ENCODE measurements around the gene TRO. TPM values are rescaled to one million over a fixed set of nuclear protein-coding genes. Genes with fewer than 3 reads are reported as not detected.

Gene TRO
- total and polyA plus RNA-seq, 4 donors: 1.3 to 35.4 (median 17.3) TPM

DNA sequence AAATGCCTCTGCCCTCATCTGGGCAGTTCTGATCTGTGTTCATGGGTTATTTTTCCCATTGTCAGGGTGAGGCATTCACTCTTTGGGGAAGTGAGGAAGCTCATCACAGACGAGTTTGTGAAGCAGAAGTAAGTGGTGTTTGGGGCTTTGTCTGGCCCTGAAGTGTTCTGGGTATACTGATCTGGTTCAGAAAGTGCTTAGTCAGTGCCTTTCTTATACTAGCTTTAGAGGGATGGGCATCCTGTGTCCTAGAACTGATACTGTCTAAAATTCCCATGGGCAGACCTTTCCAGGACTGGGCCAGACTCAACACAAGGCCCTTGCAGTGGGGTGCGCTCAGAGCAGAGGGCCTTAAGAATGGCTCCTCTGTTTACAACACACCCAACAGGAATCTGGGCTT, 6.4 kb downstream of the TRO start:
- ATAC-seq (ENCODE audit: low FRiP score) (no peak), DNase-seq (no peak)
- Histone ChIP-seq H3K36me3 (ENCODE audit: control insufficient read depth in 1 of 2, insufficient read depth in 2 of 2, low read length in 1 of 2) (peaks cover 0 to 1% of the 10 kb centered on the region in 2 donors), H3K4me3 (ENCODE audit: low read length in 2 of 2) (no peak overlapping the region), H3K4me1 (ENCODE audit: control insufficient read depth in 1 of 2, insufficient read depth in 2 of 2, low read length in 2 of 2) (no peaks in the 10 kb centered on the region), H3K27ac (ENCODE audit: low read depth in 1 of 2, low read length in 2 of 2) (no peak overlapping the region), H3K9me3 (ENCODE audit: control insufficient read depth, low read length) (no peaks in the 10 kb centered on the region), H3K27me3 (ENCODE audit: control insufficient read depth in 1 of 2, insufficient read depth in 2 of 2, low read length in 1 of 2) (no peaks in the 10 kb centered on the region)
- intact Hi-C loops (cut with DNase I): loop anchor here in 1 of 2 donors (10.0 kb wide), 1 partner anchor 238 kb away; no protein-coding TSS in a partner anchor
- WGBS, 2 donors: 62 to 82% methylated on average over 2 of the region's 2 CpGs

DNA sequence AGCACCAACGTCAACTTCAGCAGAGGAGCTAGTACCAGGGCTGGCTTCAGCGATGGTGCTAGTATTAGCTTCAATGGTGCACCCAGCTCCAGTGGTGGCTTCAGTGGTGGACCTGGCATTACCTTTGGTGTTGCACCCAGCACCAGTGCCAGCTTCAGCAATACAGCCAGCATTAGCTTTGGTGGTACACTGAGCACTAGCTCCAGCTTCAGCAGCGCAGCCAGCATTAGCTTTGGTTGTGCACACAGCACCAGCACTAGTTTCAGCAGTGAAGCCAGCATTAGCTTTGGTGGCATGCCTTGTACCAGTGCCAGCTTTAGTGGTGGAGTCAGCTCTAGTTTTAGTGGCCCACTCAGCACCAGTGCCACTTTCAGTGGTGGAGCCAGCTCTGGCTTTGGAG, 8.3 kb downstream of the TRO start:
- DNase-seq (no peak), ATAC-seq (ENCODE audit: low FRiP score) (no peak)
- Histone ChIP-seq H3K27ac (ENCODE audit: low read depth in 1 of 2, low read length in 2 of 2) (no peak overlapping the region), H3K36me3 (ENCODE audit: control insufficient read depth in 1 of 2, insufficient read depth in 2 of 2, low read length in 1 of 2) (peaks cover 0 to 1% of the 10 kb centered on the region in 2 donors), H3K4me3 (ENCODE audit: low read length in 2 of 2) (no peak overlapping the region), H3K27me3 (ENCODE audit: control insufficient read depth in 1 of 2, insufficient read depth in 2 of 2, low read length in 1 of 2) (no peaks in the 10 kb centered on the region), H3K4me1 (ENCODE audit: control insufficient read depth in 1 of 2, insufficient read depth in 2 of 2, low read length in 2 of 2) (no peaks in the 10 kb centered on the region), H3K9me3 (ENCODE audit: control insufficient read depth, low read length) (no peaks in the 10 kb centered on the region)
- intact Hi-C loops (cut with DNase I): loop anchor here in 1 of 2 donors (10.0 kb wide), 1 partner anchor 236 kb away; no protein-coding TSS in a partner anchor
- 84 to 88% methylated on average over 3 of the region's 3 CpGs for WGBS, 2 donors

DNA sequence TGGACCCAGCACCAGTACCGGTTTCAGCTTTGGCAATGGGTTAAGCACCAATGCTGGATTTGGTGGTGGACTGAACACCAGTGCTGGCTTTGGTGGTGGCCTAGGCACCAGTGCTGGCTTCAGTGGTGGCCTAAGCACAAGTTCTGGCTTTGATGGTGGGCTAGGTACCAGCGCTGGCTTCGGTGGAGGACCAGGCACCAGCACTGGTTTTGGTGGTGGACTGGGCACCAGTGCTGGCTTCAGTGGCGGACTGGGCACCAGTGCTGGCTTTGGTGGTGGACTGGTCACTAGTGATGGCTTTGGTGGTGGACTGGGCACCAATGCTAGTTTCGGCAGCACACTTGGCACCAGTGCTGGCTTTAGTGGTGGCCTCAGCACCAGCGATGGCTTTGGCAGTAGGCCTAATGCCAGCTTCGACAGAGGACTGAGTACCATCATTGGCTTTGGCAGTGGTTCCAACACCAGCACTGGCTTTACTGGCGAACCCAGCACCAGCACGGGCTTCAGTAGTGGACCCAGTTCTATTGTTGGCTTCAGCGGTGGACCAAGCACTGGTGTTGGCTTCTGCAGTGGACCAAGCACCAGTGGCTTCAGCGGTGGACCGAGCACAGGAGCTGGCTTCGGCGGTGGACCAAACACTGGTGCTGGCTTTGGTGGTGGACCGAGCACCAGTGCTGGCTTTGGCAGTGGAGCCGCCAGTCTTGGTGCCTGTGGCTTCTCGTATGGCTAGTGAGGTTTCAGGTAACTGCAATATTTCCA, 9.8 kb downstream of the TRO start:
- no peaks in the 10 kb centered on the region for H3K36me3 ChIP-seq (ENCODE audit: control insufficient read depth in 1 of 2, insufficient read depth in 2 of 2, low read length in 1 of 2)
- H3K27ac ChIP-seq (ENCODE audit: low read depth in 1 of 2, low read length in 2 of 2): no peak overlapping the region
- no peaks in the 10 kb centered on the region for H3K4me1 ChIP-seq (ENCODE audit: control insufficient read depth in 1 of 2, insufficient read depth in 2 of 2, low read length in 2 of 2)
- WGBS, 2 donors: 85 to 88% methylated on average over 17 of the region's 17 CpGs
- H3K9me3 ChIP-seq (ENCODE audit: control insufficient read depth, low read length): no peaks in the 10 kb centered on the region
- no peaks in the 10 kb centered on the region for H3K27me3 ChIP-seq (ENCODE audit: control insufficient read depth in 1 of 2, insufficient read depth in 2 of 2, low read length in 1 of 2)
- intact Hi-C loops (cut with DNase I): no loop called here
- ATAC-seq (ENCODE audit: low FRiP score) (no peak), DNase-seq (no peak)
- no peak overlapping the region for H3K4me3 ChIP-seq (ENCODE audit: low read length in 2 of 2)

DNA sequence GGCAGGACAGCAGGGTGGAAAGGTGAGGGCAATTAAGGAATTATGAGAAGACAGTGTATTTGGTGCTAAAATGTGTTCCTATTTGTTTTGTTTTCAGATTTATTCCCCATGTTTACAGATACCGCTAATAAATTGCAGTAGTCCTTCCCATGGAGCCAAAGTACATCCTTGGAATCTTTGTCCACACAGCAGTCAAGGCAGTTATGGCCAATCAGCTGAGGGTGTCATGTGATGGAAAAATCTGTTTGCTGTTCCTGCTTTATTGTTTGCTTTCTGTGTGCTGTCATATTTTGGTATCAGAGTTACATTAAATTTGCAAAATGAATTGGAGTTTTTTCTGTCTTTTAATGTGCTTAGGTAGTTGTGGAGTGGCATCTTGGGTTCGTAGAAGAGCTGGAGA, 10.5 kb downstream of the TRO start:
- Histone ChIP-seq H3K27ac (ENCODE audit: low read depth in 1 of 2, low read length in 2 of 2) (no peak overlapping the region), H3K4me3 (ENCODE audit: low read length in 2 of 2) (no peak overlapping the region), H3K4me1 (ENCODE audit: control insufficient read depth in 1 of 2, insufficient read depth in 2 of 2, low read length in 2 of 2) (no peaks in the 10 kb centered on the region), H3K36me3 (ENCODE audit: control insufficient read depth in 1 of 2, insufficient read depth in 2 of 2, low read length in 1 of 2) (no peaks in the 10 kb centered on the region), H3K27me3 (ENCODE audit: control insufficient read depth in 1 of 2, insufficient read depth in 2 of 2, low read length in 1 of 2) (no peaks in the 10 kb centered on the region), H3K9me3 (ENCODE audit: control insufficient read depth, low read length) (no peaks in the 10 kb centered on the region)
- ATAC-seq (ENCODE audit: low FRiP score): no peak
- DNase-seq: no peak
- 58 to 78% methylated on average over 2 of the region's 2 CpGs for WGBS, 2 donors
- intact Hi-C loops (cut with DNase I): no loop called here

DNA sequence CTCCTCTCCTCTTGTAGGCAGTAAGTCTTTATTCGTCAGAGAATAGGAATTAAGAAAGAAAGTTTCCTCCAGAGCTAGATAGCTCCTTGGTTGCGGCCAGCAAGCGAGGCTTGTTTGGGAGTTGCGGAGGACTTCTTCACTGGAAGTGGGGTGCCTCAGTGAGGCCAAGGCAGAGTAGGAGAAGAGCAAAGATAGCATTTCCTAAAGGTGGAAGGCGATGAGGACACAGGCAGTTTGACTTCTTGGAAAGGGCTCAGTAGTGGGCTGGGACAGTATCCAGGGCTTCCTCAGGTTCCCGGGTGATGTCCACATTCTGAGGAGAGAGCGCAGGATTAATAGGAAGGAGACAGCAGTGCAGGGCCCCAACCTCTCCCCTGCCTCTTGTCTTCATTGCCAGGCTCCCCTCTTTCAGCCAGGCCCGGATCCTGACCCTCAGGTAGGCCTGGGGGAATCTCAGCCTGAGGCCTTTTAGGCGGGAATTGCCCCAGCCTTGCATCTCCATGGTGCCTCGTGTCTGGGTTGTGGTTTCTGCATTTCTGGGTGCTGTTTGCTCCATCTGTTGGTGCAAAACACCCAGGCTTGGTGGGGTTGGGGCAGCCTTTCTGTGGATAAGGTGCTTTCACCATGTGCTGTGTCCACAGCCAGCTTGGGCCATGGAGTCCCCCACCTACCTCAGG, 12.7 kb downstream of the TRO start:
- ATAC-seq (ENCODE audit: low FRiP score) (no peak), DNase-seq (no peak)
- no peaks in the 10 kb centered on the region for H3K4me1 ChIP-seq (ENCODE audit: control insufficient read depth in 1 of 2, insufficient read depth in 2 of 2, low read length in 2 of 2)
- WGBS, 2 donors: 76 to 86% methylated on average over 10 of the region's 10 CpGs
- no peaks in the 10 kb centered on the region for H3K36me3 ChIP-seq (ENCODE audit: control insufficient read depth in 1 of 2, insufficient read depth in 2 of 2, low read length in 1 of 2)
- intact Hi-C loops (cut with DNase I): no loop called here
- H3K9me3 ChIP-seq (ENCODE audit: control insufficient read depth, low read length): no peaks in the 10 kb centered on the region
- no peaks in the 10 kb centered on the region for H3K27me3 ChIP-seq (ENCODE audit: control insufficient read depth in 1 of 2, insufficient read depth in 2 of 2, low read length in 1 of 2)
- H3K27ac ChIP-seq (ENCODE audit: low read depth in 1 of 2, low read length in 2 of 2): no peak overlapping the region
- H3K4me3 ChIP-seq (ENCODE audit: low read length in 2 of 2): no peak overlapping the region

DNA sequence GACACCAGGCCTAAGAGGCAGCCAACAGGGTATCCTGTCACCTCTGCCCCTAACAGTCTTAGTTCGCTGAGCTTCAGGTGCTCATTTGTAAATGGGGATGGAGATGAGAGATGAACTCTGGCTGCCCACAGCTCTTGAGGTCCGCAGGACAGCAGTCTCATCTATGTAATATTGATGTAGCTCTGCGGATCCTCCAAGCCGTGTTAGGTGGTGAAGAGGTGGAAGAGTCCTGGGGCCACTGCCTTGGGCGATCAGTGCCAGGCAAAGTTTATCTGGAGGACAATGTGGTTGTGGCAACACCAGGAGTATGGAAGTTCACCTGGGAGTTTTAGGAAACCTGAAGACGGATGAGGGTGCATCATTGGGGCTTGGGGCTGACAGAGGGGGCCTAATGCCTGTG, 13.4 kb downstream of the TRO start:
- 63 to 72% methylated on average over 6 of the region's 6 CpGs for WGBS, 2 donors
- intact Hi-C loops (cut with DNase I): no loop called here
- Histone ChIP-seq H3K36me3 (ENCODE audit: control insufficient read depth in 1 of 2, insufficient read depth in 2 of 2, low read length in 1 of 2) (no peaks in the 10 kb centered on the region), H3K9me3 (ENCODE audit: control insufficient read depth, low read length) (no peaks in the 10 kb centered on the region), H3K4me3 (ENCODE audit: low read length in 2 of 2) (no peak overlapping the region), H3K27me3 (ENCODE audit: control insufficient read depth in 1 of 2, insufficient read depth in 2 of 2, low read length in 1 of 2) (no peaks in the 10 kb centered on the region), H3K4me1 (ENCODE audit: control insufficient read depth in 1 of 2, insufficient read depth in 2 of 2, low read length in 2 of 2) (no peaks in the 10 kb centered on the region), H3K27ac (ENCODE audit: low read depth in 1 of 2, low read length in 2 of 2) (no peak overlapping the region)
- no peak for ATAC-seq (ENCODE audit: low FRiP score)
- no peak for DNase-seq

DNA sequence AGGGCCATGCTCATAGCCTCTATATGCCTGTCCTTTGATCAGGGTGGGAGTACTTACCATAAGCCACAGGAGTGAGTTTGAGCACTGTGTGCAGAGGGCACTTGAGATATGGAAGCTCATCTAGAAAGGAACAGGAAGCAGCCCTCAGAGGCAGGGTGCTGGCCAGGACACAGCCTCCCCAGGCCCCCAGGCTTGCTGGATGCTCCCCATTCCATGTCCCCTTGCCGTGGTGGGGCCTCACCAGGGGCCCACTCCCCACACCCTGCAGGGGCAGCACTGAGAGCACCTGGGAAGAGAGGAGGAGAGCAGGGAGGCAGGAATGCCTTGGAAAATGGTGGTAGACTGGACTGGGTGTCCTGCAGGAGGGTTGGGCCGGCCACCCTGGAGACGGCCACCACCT, 14.3 kb downstream of the TRO start:
- WGBS, 2 donors: 74 to 84% methylated on average over 3 of the region's 3 CpGs
- H3K4me3 ChIP-seq (ENCODE audit: low read length in 2 of 2): no peak overlapping the region
- DNase-seq: no peak
- intact Hi-C loops (cut with DNase I): no loop called here
- no peak for ATAC-seq (ENCODE audit: low FRiP score)
- H3K4me1 ChIP-seq (ENCODE audit: control insufficient read depth in 1 of 2, insufficient read depth in 2 of 2, low read length in 2 of 2): no peaks in the 10 kb centered on the region
- H3K9me3 ChIP-seq (ENCODE audit: control insufficient read depth, low read length): no peaks in the 10 kb centered on the region
- no peaks in the 10 kb centered on the region for H3K27me3 ChIP-seq (ENCODE audit: control insufficient read depth in 1 of 2, insufficient read depth in 2 of 2, low read length in 1 of 2)
- no peak overlapping the region for H3K27ac ChIP-seq (ENCODE audit: low read depth in 1 of 2, low read length in 2 of 2)
- H3K36me3 ChIP-seq (ENCODE audit: control insufficient read depth in 1 of 2, insufficient read depth in 2 of 2, low read length in 1 of 2): no peaks in the 10 kb centered on the region

DNA sequence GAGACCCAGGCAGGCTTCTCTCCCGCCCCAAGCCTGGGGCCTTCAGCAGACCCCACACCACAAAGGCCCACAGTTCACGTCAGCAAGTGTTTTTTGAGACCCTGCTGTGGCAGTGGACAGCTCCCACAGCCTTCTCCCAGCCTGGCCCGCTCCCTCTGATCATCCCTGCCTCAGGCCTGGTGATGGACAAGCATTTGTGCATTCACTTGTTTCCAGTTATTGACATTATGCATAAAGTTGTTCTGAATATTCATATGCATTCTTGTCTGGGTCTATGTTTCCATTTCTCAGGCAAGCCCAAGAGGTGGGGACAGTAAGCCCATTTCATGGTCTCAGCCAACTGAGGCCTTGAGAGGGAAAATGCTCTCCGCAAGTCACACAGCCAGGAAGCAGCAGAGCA, 14.7 kb downstream of the TRO start:
- WGBS, 2 donors: 81 to 94% methylated on average over 4 of the region's 4 CpGs
- DNase-seq: no peak
- intact Hi-C loops (cut with DNase I): no loop called here

DNA sequence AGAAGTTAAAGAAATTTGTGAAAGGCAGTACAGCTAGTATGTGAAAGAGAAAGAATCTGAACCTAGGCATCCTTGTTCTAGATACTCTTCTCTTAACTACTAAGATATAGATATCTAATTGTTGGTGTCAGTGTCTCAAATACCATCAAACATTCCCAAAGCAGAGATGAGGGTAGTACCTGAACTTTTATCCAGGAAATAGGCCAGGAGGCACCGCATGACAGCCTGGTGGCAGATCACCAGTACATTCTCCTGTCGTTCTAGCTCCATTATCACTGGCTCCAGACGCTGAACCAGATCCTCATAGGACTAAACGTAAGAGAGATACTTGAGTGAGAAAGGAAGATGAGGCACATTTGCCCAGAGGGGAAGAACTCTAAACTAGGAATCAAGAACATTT, 16.8 kb downstream of the TRO start:
- Histone ChIP-seq H3K27me3 (ENCODE audit: control insufficient read depth in 1 of 2, insufficient read depth in 2 of 2, low read length in 1 of 2) (no peaks in the 10 kb centered on the region), H3K27ac (ENCODE audit: low read depth in 1 of 2, low read length in 2 of 2) (no peak overlapping the region), H3K36me3 (ENCODE audit: control insufficient read depth in 1 of 2, insufficient read depth in 2 of 2, low read length in 1 of 2) (no peaks in the 10 kb centered on the region), H3K4me1 (ENCODE audit: control insufficient read depth in 1 of 2, insufficient read depth in 2 of 2, low read length in 2 of 2) (no peaks in the 10 kb centered on the region), H3K4me3 (ENCODE audit: low read length in 2 of 2) (no peak overlapping the region), H3K9me3 (ENCODE audit: control insufficient read depth, low read length) (no peaks in the 10 kb centered on the region)
- intact Hi-C loops (cut with DNase I): no loop called here
- WGBS, 2 donors: 72 to 87% methylated on average over 4 of the region's 4 CpGs
- DNase-seq (no peak), ATAC-seq (ENCODE audit: low FRiP score) (no peak)

More for the DNA sequence above, 14.7 kb downstream of the TRO start:
- ATAC-seq (ENCODE audit: low FRiP score): no peak
- Histone ChIP-seq H3K4me3 (ENCODE audit: low read length in 2 of 2) (no peak overlapping the region), H3K9me3 (ENCODE audit: control insufficient read depth, low read length) (no peaks in the 10 kb centered on the region), H3K4me1 (ENCODE audit: control insufficient read depth in 1 of 2, insufficient read depth in 2 of 2, low read length in 2 of 2) (no peaks in the 10 kb centered on the region), H3K36me3 (ENCODE audit: control insufficient read depth in 1 of 2, insufficient read depth in 2 of 2, low read length in 1 of 2) (no peaks in the 10 kb centered on the region), H3K27ac (ENCODE audit: low read depth in 1 of 2, low read length in 2 of 2) (no peak overlapping the region), H3K27me3 (ENCODE audit: control insufficient read depth in 1 of 2, insufficient read depth in 2 of 2, low read length in 1 of 2) (no peaks in the 10 kb centered on the region)
